IPS-NIHi7 (cell line): ENCODE measurements around the gene SCN1B.

Source experiments
- DNase-seq: peaks from one replicate; pipeline ENCODE4 v3.0.0; 2012; ENCODE audit warnings: mixed read lengths; ENCODE audit errors: extremely low spot score

The SCN1B gene

GRCh38 chr19:35053667-35054293 is 23.5 kb downstream of the SCN1B start:
- DNase-seq, result no peak

DNA sequence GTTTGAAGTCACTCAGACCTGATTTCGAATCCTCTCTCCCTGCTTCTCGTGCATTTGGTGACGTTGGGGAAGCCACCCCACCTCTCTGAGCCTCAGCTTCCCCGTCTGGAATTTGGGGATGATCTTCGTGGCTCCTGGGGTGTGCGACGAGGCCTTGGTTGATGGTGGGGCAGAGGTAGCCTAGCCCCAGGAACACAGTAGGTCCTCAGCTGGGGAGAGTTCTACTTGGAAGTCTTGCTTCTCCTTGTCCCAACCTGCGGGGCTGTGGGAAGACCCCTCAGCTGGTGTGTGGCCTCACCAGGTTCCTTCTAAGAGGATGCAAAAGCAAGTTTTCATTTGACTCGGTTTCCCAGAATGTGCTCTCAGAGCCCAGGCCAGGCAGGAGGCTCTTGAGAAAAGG is 24.4 kb downstream of the SCN1B start:
- no peak for DNase-seq

GRCh38 chr19:35055715-35056179 is 25.5 kb downstream of the SCN1B start:
- peak; percentile 76 for DNase-seq

DNA sequence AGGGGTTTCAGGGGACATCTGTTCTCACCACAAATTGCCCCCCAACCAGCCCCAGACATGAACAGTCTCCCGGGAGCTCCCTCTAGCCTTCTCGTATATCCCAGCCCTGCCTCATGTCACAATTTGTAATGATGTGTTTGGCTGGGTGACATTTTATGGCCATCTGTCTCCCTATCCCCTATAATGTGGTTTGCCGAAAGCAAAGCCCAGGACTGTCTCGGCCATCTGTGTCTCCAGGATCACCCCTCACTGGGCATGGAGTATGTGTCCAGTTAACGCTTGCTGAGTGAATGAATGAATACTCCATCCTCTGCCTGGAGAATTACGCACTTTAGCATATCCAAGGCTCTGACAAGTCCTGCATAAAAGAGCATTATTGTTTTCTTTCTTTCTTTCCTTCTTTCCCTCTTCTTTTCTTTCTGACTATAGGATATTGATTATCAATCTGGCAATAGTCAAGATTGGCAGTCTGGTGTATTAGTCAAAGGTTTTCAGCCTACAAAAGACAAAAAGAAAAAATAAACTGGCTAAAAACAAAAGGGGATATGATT is 26.3 kb downstream of the SCN1B start:
- DNase-seq, result no peak

GRCh38 chr19:35058370-35058769 is 28.1 kb downstream of the SCN1B start:
- DNase-seq, result no peak

- DNase-seq, result no peak
Measured at GRCh38 chr19:35059006-35059798, 28.9 kb downstream of the SCN1B start.

- no peak for DNase-seq
Measured at GRCh38 chr19:35059799-35060091, 29.5 kb downstream of the SCN1B start.

DNA sequence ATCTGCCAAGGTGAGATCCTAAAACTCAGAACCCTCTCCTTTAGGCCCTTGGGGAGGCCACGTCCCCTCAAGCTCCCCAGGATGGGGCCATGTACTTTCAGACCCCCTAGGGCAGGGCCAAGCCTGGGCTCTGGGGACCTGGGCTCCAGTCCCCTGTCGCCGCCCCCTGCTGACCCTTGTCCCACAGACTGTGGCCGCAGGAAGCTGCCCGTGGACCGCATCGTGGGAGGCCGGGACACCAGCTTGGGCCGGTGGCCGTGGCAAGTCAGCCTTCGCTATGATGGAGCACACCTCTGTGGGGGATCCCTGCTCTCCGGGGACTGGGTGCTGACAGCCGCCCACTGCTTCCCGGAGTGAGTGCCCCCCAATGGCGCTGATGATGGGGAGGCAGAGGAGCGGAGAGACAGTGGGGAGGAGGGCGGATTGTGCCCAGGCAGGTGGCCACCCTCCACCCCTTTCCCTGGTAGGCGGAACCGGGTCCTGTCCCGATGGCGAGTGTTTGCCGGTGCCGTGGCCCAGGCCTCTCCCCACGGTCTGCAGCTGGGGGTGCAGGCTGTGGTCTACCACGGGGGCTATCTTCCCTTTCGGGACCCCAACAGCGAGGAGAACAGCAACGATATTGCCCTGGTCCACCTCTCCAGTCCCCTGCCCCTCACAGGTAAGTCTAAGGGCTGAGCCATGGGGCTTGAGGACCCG is 30.0 kb downstream of the SCN1B start:
- no peak for DNase-seq

GRCh38 chr19:35061583-35062373 is 31.5 kb downstream of the SCN1B start:
- DNase-seq, result no peak

DNA sequence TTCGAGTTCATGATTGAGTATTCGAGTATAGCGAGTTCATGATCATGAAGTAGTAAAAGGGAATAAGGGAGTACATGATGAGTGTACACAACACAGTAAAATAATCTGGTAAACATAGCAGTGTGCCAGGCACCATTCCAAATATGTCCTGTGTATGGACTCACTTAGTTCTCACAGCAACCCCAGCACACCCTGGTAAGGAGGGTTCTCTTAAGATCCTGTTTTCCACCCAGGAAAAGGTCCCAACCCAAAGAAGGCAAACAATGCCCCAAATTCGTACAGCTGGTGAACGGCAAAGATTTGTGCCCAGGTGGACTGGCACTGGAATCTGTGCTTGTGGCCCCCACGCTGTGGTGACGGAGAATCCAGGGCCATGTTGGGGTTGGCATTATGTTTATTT is 32.7 kb downstream of the SCN1B start:
- no peak for DNase-seq

DNA sequence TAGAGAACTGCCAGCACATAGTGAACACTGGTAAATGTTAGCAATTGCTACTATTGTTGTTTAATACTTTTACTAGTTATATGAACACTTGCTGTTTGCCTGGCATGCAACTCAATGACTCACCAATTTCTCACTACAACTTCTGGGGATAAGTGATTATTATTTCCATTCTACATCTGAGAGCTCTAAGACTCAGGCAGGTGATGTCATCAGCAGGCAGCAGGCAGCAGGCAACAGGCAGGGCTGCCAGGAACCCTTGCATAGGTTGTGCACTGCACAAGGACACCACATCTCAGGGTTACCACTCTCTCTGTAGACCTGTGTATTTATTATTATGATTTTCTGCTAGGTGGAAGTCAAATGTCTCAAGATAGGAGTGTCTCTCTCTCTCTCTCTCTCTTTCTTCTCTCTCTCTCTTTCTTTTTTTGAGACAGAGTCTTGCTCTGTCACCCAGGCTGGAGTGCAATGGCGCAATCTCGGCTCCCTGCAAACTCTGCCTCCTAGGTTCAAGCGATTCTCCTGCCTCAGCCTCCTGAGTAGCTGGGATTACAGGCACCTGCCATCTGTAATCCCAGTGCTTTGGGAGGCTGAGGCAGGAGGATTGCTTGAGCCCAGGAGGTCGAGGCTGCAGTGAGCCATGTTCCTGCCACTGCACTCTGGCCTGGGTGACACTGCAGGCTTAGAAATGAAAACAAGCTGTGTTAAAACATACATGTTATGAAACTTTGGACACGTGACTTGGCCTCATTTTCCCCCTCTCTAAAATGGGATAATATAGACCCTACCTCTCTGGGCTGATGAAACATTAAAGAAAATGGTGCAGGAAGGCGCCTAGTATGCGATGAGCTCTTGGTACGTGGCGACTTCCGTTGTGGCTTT is 33.9 kb downstream of the SCN1B start:
- DNase-seq, result no peak

- no peak for DNase-seq
Measured at GRCh38 chr19:35065574-35065973, 35.3 kb downstream of the SCN1B start.

GRCh38 chr19:35066121-35066520 is 35.9 kb downstream of the SCN1B start:
- DNase-seq, result no peak

DNA sequence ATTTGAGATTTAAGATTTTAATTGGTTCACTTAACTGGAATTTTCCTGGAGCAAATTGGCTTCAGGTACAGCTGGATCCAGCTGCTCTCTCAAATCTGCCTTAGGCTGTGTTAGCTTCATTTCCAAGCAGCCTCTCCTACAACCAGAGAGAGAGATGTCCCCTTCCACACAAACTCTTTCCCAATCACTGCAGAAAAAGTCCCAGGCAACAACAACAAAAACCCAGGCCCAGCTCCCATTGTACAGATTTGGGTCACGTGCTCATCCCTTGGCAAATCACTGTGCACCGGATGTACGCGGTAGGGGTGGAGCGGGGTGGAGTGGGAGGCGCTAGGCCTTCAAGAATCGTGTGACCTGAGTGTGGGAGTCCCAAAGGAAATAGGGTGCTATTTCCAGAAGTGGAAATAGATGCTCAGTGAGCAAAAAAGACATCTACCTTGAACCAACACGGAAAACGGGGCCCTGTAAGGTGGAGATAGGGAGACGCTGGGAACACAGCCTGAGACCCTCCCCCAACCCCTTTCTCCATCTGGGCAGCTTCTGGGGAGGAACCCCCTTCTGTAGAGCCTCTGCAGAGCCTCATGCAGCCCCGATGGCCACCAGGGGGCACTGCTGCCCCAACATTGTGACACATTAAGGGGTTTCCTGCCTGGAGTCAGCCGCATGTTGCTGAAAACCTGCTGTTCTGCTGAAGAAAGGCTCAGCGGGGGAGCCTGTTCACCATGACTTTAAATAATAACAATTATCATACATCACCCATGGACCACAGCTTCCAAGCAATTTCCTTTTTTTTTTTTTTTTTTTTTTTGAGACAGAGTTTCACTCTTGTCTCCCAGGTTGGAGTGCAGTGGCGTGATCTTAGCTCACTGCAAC is 36.7 kb downstream of the SCN1B start:
- peak; percentile 91 for DNase-seq

GRCh38 chr19:35068941-35069634 is 38.8 kb downstream of the SCN1B start:
- DNase-seq, result no peak

GRCh38 chr19:35069696-35070095 is 39.4 kb downstream of the SCN1B start:
- no peak for DNase-seq

GRCh38 chr19:35070471-35070870 is 40.2 kb downstream of the SCN1B start:
- no peak for DNase-seq

DNA sequence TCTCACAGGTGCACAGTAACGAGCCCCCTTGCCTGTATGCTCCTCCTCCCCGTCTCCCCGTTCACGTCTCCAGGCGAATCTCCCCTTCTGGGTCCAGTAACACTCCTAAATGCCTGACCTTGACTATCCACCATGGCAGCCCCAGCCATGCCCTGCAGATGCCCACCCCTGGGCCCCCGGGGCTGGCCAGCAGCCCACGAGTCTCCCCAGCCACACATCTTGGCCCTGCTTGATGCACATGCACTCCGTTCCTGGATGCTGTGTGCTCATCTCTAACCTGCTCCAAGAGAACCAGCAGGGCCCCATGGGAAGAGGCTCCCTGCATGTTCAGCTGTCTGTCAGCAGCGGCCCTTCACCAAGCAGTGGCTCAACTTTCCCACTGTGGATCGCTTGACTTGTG is 43.2 kb downstream of the SCN1B start:
- DNase-seq, result no peak

GRCh38 chr19:35073941-35074340 is 43.7 kb downstream of the SCN1B start:
- no peak for DNase-seq
